Activated T-helper 1 cell treated with Interleukin-2 at 50 U/mL for 16 hours (primary cell): Measurements from ENCODE around the gene B3GALNT1.

Experiments
- DNase-seq: peaks from one replicate; pipeline ENCODE4 v3.0.0-alpha.2; 2020; ENCODE audit warnings: low read depth

The B3GALNT1 gene, protein sequence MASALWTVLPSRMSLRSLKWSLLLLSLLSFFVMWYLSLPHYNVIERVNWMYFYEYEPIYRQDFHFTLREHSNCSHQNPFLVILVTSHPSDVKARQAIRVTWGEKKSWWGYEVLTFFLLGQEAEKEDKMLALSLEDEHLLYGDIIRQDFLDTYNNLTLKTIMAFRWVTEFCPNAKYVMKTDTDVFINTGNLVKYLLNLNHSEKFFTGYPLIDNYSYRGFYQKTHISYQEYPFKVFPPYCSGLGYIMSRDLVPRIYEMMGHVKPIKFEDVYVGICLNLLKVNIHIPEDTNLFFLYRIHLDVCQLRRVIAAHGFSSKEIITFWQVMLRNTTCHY

DNA sequence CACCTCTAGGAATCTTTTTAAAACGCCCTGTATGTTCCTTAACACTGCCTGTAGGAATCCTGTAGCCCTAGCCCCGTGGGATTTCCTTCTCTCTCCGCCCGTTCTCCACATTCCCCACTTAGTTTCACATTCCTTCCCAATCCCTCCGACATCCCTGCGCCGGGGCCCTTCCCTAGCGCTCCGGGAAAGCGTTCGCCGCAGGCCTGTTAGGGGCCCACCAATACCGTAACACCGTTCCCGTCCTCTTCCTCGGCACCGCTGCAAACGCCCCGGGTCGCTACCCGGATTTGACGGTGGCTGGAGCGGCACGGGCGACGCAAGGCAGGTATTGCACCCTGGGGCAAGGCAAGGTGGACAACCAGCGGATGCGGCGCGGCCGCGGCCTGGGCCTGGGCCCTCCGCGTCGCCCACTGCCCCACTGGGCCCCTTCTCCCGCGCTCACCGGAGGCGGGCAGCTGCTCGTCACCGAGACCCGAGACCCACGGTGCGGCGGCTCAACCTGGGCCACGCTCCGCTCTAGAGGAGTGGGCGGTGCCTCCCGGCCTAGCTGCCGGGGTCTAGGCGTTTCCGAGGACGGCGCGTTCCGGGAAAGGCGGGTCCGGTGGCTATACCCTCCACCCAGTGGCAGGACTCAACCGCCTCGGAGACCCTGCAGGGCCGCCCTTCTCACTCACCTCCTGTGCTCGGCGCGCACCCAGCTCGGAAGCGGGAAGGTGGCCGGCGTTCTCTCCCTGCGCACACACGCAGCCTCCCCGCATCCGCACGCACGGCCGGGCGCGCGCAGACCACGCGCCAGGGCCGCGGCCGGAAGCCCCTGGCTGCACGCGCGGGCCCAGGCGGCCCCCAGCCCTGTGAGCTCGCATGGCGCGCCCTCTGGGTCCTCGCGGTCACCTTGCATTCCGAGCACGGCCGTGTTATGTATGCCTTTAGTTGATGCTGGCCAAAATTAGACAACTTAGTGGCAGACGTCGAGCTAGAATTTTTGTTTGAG lies at the start of gene B3GALNT1:
Gene B3GALNT1, minus strand, starts transcription at position 789 of the 991 bp plus-strand sequence. CDS start 18,595 bp downstream, outside the sequence.
- DNase-seq: no peak

DNA sequence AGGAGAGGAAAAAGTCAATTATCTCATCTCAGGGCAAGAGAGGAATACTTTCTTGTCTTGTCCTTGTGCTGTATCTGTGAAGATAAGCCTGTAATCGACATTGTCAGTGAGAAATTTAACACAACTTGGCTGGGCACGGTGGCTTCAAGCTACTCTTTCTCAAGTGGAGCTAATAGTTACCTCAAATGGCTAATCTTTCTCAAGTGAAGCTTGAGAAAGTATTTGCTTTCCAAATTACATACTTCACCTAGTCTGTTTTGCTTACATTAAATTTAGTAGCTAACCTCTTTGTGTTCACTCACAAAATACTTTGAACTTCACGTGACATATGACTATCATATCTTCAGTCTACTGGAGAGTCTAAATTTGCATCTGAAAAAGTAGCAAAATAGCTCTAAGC lies 48.3 kb upstream of the B3GALNT1 start:
- no peak for DNase-seq

DNA sequence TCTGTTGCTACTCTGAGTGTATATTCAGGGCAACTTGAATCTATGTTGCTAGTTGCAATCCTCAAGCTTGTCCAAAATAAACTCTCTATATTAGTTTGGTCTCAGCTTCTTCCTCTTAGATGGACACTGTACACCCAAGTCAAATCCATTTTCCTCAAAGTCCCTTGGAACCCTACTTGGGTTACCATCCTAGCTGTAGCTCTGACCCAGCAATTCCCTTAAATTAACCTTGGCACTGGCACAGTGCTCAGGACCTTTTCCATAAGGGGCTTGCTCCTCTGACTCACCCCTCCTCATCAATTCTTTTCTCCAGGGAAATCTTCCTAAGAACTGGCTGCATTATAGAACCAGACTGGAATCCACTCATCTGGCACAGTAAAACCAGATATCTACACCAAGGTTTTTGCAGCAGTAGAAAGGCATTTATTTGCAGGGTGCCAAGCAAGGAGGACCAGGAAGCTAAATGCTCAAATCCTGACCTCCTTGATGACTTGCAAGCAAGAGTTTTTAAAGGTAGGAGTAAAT lies 44.9 kb upstream of the B3GALNT1 start:
- DNase-seq: no peak

DNA sequence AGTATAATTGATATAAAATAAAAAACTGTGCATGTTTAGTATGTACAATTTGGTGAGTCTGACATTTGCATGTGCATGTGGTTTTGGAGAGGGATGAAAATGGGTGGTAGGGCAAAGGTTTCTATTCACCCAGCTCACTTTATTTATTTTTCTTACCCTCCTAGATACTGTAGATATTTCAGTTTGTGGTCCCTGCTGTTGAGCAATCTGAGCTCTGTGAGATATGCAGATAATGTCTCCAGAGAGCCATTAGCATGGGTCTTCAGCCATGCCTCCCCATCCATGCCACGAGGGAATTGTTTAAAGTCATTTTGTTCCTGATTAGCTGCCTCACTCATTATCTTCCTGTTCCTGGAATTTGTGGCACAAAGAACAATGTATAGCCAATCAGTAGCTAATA lies 44.4 kb upstream of the B3GALNT1 start:
- DNase-seq: no peak

DNA sequence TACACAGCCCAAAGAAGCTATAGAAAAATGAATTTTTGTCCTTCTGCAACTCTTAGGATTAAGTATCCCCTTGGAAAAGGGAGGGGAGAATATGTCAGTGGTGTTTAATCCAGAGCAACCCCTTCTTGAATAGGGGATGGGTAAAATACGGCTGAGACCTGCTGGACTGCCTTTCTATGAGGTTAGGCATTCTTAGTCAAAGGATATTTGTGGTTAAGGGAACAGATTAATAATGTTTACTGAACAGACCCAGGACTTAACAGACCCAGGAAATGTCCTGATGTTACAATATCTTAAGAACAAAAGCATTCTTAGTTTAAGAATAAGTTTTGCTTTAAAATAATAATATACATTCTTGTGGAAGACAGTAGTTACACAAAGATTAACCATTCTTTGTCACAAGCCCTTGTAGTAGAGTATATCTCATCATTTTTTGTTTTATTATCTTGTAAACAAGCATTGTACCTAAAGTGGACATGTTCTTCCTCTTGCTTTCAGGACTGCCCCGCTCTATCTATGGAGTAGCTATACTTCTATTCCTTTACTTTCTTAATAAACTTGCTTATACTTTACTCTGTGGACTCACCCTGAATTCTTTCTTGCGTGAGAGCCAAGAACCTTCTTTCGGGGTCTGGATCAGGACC lies 43.8 kb upstream of the B3GALNT1 start:
- DNase-seq: no peak

DNA sequence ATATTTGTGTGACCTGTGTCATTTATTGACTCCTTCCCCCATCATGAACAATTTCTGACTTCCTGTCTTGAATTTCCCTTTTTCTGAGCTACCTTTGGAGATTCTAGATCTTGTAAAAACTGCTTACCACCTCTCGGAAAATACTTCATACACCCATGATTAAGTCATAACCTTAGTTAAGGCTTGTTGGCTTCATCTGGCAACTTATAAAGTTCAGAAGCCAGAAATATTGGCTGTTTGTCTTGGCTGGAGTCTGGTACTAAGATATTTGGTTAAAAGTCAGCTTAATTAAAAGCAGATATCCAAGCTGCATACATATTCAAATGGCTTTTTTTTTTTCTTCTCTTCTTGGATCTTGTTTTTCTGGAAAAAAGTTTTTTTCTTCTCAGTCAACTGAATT lies 37.3 kb upstream of the B3GALNT1 start:
- DNase-seq: no peak

DNA sequence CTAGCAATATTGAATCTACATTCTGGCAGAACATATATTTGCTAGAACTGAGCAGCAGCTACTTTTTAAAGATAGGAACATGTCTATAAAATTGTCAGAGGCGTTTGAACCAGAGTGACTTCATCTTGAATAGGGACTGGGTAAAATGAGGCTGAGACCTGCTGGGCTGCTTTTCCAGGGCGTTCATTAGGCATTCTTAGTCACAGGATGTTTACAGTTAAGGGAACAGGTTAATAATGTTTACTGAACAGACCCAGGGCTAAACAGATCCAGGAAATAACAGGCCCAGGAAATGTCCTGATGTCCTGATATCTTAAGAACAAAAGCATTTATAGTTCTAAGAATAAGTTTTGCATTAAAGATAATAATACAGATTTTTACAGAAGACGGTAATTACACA lies 34.5 kb upstream of the B3GALNT1 start:
- no peak for DNase-seq

DNA sequence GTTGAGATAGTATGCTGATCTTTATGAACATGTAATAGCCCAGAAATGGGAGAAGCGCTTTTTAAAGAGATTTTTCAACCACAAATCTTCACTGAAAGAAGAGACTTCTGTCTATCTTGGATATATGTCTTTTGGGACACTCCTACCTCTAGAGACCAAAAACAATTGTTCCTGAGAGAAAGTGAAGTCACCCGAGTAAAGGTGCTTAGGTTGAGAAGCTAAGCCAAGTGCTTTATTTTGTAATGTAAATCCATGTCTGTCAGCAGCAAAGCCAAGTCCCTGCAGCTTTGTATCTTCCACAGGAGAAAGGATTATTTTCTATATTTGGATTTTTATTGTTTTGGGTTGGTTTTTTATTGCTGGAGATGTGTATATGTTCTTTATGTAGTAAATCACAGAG lies 32.1 kb upstream of the B3GALNT1 start:
- DNase-seq: no peak

DNA sequence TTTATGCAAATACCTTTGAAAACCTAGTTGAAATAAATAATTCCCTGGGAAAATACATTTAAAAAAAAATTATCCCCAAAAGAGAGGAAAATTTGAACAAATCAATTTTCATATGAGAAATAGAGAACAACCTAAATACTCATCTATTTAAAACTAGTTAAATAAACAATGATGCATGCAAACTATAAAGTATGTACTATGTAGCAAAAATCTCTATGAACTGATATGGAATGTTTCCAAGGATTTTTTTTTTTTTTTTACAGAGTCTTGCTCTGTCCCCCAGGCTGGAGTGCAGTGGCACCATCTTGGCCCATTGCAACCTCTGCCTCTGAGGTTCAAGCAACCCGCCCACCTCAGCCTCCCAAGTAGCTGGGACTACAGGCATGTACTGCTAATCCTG lies 27.2 kb upstream of the B3GALNT1 start:
- no peak for DNase-seq

DNA sequence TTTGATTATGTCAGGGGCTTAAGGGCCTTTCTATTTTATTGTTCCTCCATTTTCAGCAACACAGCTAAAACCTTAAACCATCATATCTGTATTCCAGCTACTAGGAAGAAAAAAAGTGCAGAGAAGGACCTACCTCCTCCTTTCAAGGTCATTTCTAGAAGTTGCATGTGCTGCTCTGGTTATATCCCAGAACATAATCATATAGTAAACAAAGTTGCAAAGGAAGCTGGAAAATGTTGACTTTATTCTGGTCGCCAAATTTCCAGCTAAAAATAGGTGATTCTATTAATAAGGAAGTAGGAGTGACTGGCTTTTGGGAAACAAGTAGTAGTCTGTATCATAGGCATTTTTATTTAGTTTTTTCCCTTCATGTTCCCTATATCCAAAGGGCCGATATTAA lies 21.3 kb upstream of the B3GALNT1 start:
- DNase-seq: no peak

DNA sequence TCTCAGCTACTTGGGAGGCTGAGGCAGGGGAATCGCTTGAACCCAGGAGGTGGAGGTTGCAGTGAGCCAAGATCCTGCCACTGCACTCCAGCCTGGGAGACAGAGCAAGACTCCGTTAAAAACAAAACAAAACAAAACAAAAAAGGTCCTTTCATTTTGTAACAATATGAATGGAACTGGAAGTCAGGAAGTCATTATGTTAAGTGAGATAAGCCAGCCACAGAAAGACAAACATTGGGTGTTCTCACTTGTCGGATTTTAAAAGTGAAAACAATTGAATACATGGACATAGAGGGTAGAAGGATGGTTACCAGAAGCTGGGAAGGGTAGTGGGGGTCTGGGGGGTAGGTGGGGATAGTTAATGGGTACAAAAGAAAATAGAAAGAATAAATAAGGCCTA lies 12.5 kb upstream of the B3GALNT1 start:
- no peak for DNase-seq

DNA sequence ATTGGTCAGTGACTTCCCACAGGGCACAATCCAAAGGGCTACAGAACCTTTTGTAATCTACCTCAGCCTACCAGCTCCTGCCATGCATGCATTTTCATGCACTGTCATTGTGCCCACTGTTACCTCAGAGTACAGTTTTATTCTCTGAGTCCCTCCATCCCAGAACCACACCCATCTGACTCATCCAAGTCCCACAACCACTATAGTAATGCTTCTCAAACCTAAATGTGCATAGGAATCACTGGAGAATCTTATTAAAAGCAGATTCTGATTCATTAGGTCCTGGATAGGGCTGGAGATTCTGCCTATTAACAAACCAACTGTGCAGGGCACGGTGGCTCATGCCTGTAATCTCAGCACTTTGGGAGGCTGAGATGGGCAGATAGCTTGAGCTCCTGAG lies 3.7 kb upstream of the B3GALNT1 start:
- no peak for DNase-seq

DNA sequence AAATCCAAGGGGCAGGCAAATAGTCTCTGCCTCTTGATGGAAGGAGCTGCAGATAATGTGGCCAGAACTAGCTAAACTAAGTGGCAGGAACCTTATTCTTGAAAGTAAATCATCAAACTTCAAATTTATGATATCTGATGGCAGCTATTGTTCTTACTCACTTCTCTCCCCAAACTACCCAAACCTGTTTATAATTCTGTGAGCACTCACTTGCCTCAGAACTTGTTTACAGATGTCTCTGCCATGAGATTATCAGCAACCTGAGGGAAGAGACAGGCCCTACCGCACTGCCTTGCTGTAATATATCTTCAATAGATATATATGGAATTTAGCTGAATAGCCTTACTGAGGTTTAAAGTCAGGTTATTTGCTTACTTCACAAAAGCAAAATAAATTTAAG lies 2.2 kb upstream of the B3GALNT1 start:
- no peak for DNase-seq

DNA sequence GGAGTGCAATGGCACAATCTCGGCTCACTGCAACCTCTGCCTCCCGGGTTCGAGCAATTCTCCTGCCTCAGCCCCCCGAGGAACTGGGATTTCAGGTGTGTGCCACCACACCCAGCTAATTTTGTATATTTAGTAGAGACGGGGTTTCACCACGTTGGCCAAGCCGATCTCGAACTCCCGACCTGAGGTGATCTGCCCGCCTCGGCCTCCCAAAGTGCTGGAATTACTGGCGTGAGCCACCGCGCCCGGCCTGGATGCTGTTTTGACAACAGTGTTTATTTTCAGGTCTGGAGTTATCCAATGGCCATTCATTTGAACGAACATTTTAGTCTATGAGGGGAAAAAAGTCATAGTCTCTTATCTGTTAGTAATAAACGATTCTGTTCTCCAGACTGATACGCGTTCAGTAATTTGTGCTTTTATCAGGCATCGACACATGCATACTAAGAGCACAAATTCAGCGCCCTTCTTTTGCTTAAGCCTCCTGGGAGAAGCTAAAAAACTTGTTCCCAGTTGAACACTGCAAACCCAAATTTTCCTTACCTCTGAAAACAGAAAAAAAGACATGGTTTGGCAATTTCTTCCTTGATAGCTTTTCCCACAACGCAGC lies 1.3 kb downstream of the B3GALNT1 start:
- DNase-seq: no peak

DNA sequence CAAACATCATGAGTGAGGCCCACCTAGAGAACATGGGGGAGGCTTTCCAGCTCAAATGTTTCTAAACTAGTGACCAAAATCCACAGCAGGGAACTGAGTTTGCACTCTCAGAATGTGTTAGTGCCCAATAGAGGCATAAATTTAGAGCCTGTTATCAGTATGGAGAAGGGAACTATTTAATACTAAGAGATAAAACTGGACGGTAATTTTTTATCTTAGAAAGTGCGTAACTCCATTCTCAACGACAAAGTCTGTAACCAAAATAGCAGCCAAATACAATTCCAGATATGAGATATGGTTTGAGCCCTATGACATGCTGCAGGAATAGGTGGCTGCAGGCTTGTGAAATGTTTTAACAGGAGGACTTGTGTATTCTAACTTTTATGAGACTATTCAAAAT lies 3.5 kb downstream of the B3GALNT1 start:
- no peak for DNase-seq

DNA sequence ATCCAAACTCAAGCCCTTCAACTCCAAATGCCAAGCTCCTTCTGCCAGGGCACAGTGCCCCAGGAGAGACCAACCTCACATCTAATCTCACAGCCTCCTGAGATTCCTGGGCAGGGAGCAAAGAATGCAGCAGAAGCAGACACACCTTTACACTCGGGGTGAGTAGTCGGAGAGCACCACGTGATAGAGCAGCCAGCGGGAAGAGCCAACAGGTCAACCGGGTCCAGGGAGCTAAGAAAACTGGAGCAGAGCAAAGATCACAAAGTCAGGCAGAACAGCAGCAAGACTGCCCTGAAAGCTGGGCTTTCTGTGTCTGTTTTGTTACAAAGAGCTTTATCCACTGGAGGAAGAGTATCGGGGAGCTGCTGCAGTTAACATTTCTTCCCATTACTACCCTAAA lies 4.2 kb downstream of the B3GALNT1 start:
- no peak for DNase-seq

DNA sequence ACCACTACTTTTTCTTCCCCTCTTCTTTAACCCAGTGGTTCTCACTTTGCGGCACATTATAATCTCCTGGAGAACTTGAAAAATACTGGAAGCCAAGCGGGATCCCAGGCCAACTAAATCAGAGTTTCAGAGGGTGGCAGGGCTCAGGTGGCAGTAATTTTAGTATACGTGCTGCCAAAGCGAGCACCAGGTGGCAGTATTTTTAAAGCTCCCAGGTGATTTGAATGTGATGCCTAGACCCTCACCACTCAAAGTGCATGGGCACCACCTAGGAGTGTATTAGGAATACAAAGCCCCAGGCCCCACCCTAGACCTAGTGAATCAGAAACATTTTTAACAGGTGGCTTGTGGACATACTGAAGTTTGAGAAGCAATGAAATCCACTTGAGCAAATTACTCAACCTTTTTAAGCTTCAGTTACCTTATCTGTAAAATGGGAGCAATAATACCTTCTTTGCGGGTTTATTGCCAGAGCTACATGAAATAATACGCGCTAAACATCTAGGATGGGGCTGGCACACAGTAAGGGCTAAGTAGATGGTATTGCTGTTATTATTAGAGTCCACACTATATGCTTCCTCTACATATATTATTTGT lies 8.3 kb downstream of the B3GALNT1 start:
- no peak for DNase-seq

DNA sequence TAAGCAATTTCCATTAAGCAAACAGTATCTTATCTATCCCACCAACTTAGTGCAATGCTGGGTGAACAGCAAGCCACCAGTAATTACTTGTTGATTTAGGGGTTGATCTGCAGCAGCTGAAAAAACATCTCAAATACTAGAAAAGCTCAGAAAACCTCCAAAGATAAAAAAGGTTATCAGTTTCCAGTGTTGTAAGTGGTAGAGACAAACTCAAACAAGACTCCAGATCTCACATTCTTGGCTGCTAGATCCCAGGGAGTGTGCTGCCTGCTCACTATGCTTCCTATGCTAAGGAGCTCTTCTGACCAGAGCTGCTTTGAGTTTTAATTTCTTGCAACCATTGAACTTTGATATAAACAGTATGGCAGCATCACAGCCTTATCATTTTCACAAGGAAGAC lies 11.3 kb downstream of the B3GALNT1 start:
- no peak for DNase-seq

DNA sequence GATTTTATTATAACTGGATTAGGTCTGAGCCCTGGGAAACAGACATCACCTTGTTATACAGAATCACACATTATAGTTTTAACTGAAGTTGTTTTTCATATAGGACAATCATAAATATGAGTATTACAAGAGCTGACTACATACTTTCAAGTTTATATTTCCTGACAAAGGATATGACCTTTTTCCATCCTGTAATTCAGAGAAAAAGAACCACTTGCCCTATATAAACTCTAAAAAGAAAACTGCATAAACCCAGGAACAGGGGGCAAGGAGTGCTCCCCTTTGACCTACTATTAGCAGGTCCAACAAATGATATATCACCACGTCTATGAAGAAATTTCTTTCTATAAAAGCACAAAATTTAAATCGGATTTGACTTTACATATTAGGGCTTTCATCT lies 20.9 kb downstream of the B3GALNT1 start:
- no peak for DNase-seq

DNA sequence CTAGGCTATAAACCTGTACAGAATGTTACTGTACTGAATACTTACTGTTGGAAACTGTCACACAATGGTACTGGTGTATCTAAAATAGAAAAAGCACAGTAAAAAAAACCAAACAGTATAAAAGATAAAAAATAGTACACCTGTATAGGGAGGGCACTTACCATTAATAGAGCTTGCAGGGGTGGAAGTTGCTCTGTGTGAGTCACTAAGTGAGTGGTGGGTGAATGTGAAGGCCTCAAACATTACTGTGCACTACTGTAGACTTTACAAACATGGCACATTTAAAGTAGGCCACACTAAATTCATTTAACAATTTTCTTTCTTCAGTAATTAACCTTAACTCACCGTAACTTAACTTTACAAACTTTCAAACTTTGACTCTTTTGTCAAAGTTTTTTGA lies 22.0 kb downstream of the B3GALNT1 start:
- no peak for DNase-seq

DNA sequence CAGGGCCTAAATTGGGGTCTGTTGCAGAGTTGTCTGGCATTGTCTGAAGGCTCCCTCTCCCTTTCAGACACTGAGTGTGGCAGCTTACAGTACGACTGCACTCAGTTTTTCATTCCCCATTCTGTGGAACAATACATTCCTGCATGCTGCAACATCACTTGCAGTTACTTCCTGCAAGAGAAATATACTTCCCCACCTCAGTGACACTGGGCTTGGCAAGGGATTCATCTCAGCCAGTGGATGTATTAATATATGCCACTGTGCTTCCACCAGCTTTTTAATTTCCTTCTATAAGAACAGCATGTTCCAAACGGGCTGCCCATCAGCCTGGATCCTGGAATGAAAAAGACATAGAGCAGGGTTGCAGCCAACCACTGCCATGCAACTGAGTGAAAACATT lies 23.1 kb downstream of the B3GALNT1 start:
- DNase-seq: no peak

DNA sequence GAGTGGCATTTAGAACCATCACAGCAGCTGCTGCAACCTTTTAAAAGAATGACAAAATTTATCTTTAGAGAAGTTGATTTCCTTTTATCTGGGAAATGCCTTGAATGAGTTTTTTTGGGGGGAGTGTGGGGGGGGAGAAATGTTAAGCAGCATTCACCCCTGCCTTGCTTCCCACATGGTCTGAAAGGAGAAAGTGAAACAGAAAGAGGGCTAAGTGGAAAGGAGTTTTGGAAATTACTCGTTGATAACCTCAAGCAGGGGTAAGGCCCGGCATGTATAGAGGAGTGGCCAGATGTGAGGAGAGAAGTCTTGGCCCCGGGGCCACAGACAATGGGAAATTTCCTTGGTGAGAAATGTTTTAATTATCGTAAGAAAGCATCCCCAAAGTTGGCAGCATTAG lies 23.5 kb downstream of the B3GALNT1 start:
- DNase-seq: no peak
